IMR-90 (cell line): ENCODE data around the gene CALCOCO2. TPM values are rescaled to one million over a fixed set of nuclear protein-coding genes. Genes with fewer than 3 reads are reported as not detected.

Experiments
- ATAC-seq: fragments of 200-7000 bp; cut with Tn5 transposase; 2 replicates; pipeline ENCODE4 v1.9.1; 2020; ENCODE audit warnings: low read depth, mild to moderate bottlenecking, moderate library complexity
- BruUV-seq: library from RNA; stranded (reverse); fragments of 400-500 nt; replicated peaks from 2 replicates; lab custom pipeline; 2021; lab: Mats Ljungman, UMichigan
- CTCF ChIA-PET: fragments of 300-600 bp; formaldehyde crosslinking; extraction: SDS; loops from one replicate; lab custom pipeline; 2021; ENCODE audit warnings: antibody characterized with exemption; lab: Yijun Ruan, JAX
- POLR2A ChIA-PET: fragments of 300-600 bp; sonication (Branson Sonifier 250); formaldehyde crosslinking; loops from one replicate; lab custom pipeline; 2022; ENCODE audit warnings: antibody characterized with exemption; ENCODE audit not compliant: unreplicated experiment; lab: Charles Lee
- DNase-seq: peaks from one replicate; pipeline ENCODE4 v3.0.0; 2013
- H2AFZ ChIP-seq: replicated peaks from 2 replicates; pipeline ENCODE3; 2013; ENCODE audit warnings: low read length, mild to moderate bottlenecking; ENCODE audit not compliant: poor library complexity
- H2AK5ac ChIP-seq: 2 replicates; pipeline ENCODE4 v1.6.1; 2013; ENCODE audit warnings: low read depth, low read length, inconsistent platforms
- H2AK9ac ChIP-seq: replicated peaks from 2 replicates; pipeline ENCODE3; 2013; ENCODE audit warnings: mild to moderate bottlenecking, low read depth, low read length, moderate library complexity; ENCODE audit not compliant: poor library complexity
- H2BK120ac ChIP-seq: 2 replicates; pipeline ENCODE4 v1.6.1; 2013; ENCODE audit warnings: low read depth, low read length, inconsistent platforms
- H2BK15ac ChIP-seq: 3 replicates; pipeline ENCODE4 v1.6.1; 2013; ENCODE audit warnings: low read depth, low read length, inconsistent platforms
- H2BK20ac ChIP-seq: 2 replicates; pipeline ENCODE4 v1.6.1; 2013; ENCODE audit warnings: low read depth, mild to moderate bottlenecking, inconsistent platforms, low read length, moderate library complexity
- H2BK5ac ChIP-seq: 2 replicates; pipeline ENCODE4 v1.6.1; 2013; ENCODE audit warnings: mild to moderate bottlenecking, low read depth, low read length, inconsistent platforms; ENCODE audit not compliant: poor library complexity, severe bottlenecking
- H3K14ac ChIP-seq: replicated peaks from 2 replicates; pipeline ENCODE4 v1.6.1; 2013; ENCODE audit warnings: low read depth, low read length, inconsistent platforms
- H3K18ac ChIP-seq: 2 replicates; pipeline ENCODE4 v1.6.1; 2013; ENCODE audit warnings: low read depth, low read length, control low read depth
- H3K23ac ChIP-seq: 2 replicates; pipeline ENCODE4 v1.6.1; 2013; ENCODE audit warnings: low read depth, low read length, inconsistent platforms
- H3K27ac ChIP-seq: 2 replicates; pipeline ENCODE4 v1.5.1; 2013; ENCODE audit warnings: mild to moderate bottlenecking, control low read depth, low read length; ENCODE audit not compliant: insufficient read depth
- H3K27me3 ChIP-seq: 2 replicates; pipeline ENCODE4 v1.6.1; 2013; ENCODE audit warnings: low read length; ENCODE audit not compliant: control insufficient read depth, insufficient read depth
- H3K36me3 ChIP-seq: 2 replicates; pipeline ENCODE4 v1.6.1; 2013; ENCODE audit warnings: low read length, mixed read lengths; ENCODE audit not compliant: control insufficient read depth, insufficient read depth
- H3K4ac ChIP-seq: 2 replicates; pipeline ENCODE4 v1.6.1; 2013; ENCODE audit warnings: low read depth, low read length, inconsistent platforms
- H3K4me1 ChIP-seq: 2 replicates; pipeline ENCODE4 v1.6.1; 2013; ENCODE audit warnings: low read length, mixed read lengths; ENCODE audit not compliant: control insufficient read depth, insufficient read depth
- H3K4me2 ChIP-seq: 2 replicates; pipeline ENCODE4 v1.6.1; 2013; ENCODE audit warnings: low read depth, mild to moderate bottlenecking, control low read depth, low read length, moderate library complexity
- H3K4me3 ChIP-seq: 2 replicates; pipeline ENCODE4 v1.5.1; 2013; ENCODE audit warnings: low read depth, mild to moderate bottlenecking, control low read depth, low read length, moderate library complexity; ENCODE audit not compliant: insufficient read depth
- H3K56ac ChIP-seq: 2 replicates; pipeline ENCODE4 v1.6.1; 2013; ENCODE audit warnings: low read length, inconsistent platforms; ENCODE audit not compliant: insufficient read depth; ENCODE audit errors: extremely low read depth
- H3K79me1 ChIP-seq, 2 experiments: 2 replicates each; pipeline ENCODE4 v1.6.1; 2013; ENCODE audit warnings: low read length in 2 of 2, inconsistent platforms in 1 of 2, low read depth in 1 of 2
- H3K9ac ChIP-seq: 2 replicates; pipeline ENCODE4 v1.6.1; 2013; ENCODE audit warnings: low read depth, low read length, control low read depth
- H3K9me1 ChIP-seq: 2 replicates; pipeline ENCODE4 v1.6.1; 2013; ENCODE audit warnings: low read length, inconsistent platforms; ENCODE audit not compliant: insufficient read depth
- H3K9me3 ChIP-seq: 2 replicates; pipeline ENCODE4 v1.6.1; 2013; ENCODE audit warnings: low read length; ENCODE audit not compliant: control insufficient read depth, insufficient read depth
- H4K20me1 ChIP-seq: 2 replicates; pipeline ENCODE4 v1.6.1; 2013; ENCODE audit warnings: low read length, inconsistent platforms; ENCODE audit not compliant: insufficient read depth
- H4K5ac ChIP-seq: 2 replicates; pipeline ENCODE4 v1.6.1; 2013; ENCODE audit warnings: mild to moderate bottlenecking, low read depth, low read length, control low read depth
- H4K8ac ChIP-seq, 2 experiments: 2 replicates each; pipeline ENCODE4 v1.6.1; 2013; ENCODE audit warnings: low read depth in 2 of 2, low read length in 2 of 2, control low read depth in 1 of 2, inconsistent platforms in 1 of 2
- H4K91ac ChIP-seq: 2 replicates; pipeline ENCODE4 v1.6.1; 2013; ENCODE audit warnings: low read depth, low read length, inconsistent platforms; ENCODE audit not compliant: insufficient read depth
- BHLHE40 ChIP-seq: fragments of 150-350 bp; IDR thresholded peaks from 2 replicates; pipeline ENCODE4 v1.6.1; 2016; ENCODE audit warnings: mild to moderate bottlenecking, low read depth, low read length
- CHD1 ChIP-seq: IDR thresholded peaks from 2 replicates; pipeline ENCODE4 v1.6.1; 2012; ENCODE audit warnings: low read depth, low read length, improper control_type of control experiment
- FOS ChIP-seq: fragments of 150-350 bp; IDR thresholded peaks from 2 replicates; pipeline ENCODE4 v1.6.1; 2016; ENCODE audit warnings: low read depth, low read length
- MAFK ChIP-seq: IDR thresholded peaks from 2 replicates; pipeline ENCODE4 v1.6.1; 2012; ENCODE audit warnings: low read depth, low read length, improper control_type of control experiment
- MAZ ChIP-seq: IDR thresholded peaks from 2 replicates; pipeline ENCODE4 v1.6.1; 2012; ENCODE audit warnings: low read depth, mild to moderate bottlenecking, low read length, improper control_type of control experiment, moderate library complexity, borderline replicate concordance
- MXI1 ChIP-seq: IDR thresholded peaks from 2 replicates; pipeline ENCODE4 v1.6.1; 2012; ENCODE audit warnings: low read depth, mild to moderate bottlenecking, low read length, moderate library complexity, borderline replicate concordance
- NFE2L2 ChIP-seq: fragments of 150-350 bp; IDR thresholded peaks from 2 replicates; pipeline ENCODE4 v1.6.1; 2016; ENCODE audit warnings: low read depth, mild to moderate bottlenecking, low read length
- POLR2A ChIP-seq: IDR thresholded peaks from 2 replicates; pipeline ENCODE4 v1.6.1; 2012; ENCODE audit warnings: mild to moderate bottlenecking, low read depth, low read length
- RAD21 ChIP-seq: IDR thresholded peaks from 2 replicates; pipeline ENCODE4 v1.6.1; 2012; ENCODE audit warnings: low read length, improper control_type of control experiment
- RCOR1 ChIP-seq: IDR thresholded peaks from 2 replicates; pipeline ENCODE4 v1.6.1; 2012; ENCODE audit warnings: mild to moderate bottlenecking, low read length, improper control_type of control experiment; ENCODE audit not compliant: insufficient replicate concordance
- RFX5 ChIP-seq: IDR thresholded peaks from 2 replicates; pipeline ENCODE4 v1.8.0; 2012; ENCODE audit warnings: low read depth, mild to moderate bottlenecking, low read length, moderate library complexity
- SMC3 ChIP-seq: fragments of 150-350 bp; IDR thresholded peaks from 2 replicates; pipeline ENCODE4 v1.6.1; 2016; ENCODE audit warnings: low read depth, mild to moderate bottlenecking, antibody characterized with exemption, low read length, moderate library complexity
- WGBS, 2 experiments: methylation state at CpG; one replicate each; pipeline versions ENCODE4 v1.1.5 to v1.1.7; 2013; ENCODE audit warnings: missing lambda C conversion rate in 2 of 2; ENCODE audit not compliant: insufficient read length in 1 of 2; ENCODE audit errors: extremely low coverage in 2 of 2; 5-methylcytosine and 5-hydroxymethylcytosine counted together
- dilution Hi-C: fragments of 300-500 bp; cut with HindIII; formaldehyde crosslinking; loops from one replicate; pipeline ENCODE4 v1.14.3; 2018; ENCODE audit warnings: low sequenced_read_pairs; ENCODE audit not compliant: unreplicated experiment
- in situ Hi-C: fragments of 300-500 bp; cut with MboI; formaldehyde crosslinking; loops from 3 replicates; pipeline ENCODE4 v1.14.3; 2019; ENCODE audit warnings: low sequenced_read_pairs, inconsistent platforms, mixed read lengths
- intact Hi-C: fragments of 100-400 bp; cut with micrococcal nuclease; formaldehyde crosslinking; loops from 2 replicates; pipeline ENCODE4 v1.10.0; 2022
- polyA plus RNA-seq, 3 experiments: library from polyadenylated mRNA; depleted of rRNA; stranded (reverse); fragments of >200 nt; gene quantifications; 2 replicates each; pipeline ENCODE4 v1.2.3, GENCODE V29; 2012; ENCODE audit warnings: low replicate concordance in 1 of 3
- total RNA-seq: library from RNA; depleted of rRNA; stranded (reverse); fragments of >200 nt; gene quantifications from 2 replicates; pipeline ENCODE4 v1.2.3, GENCODE V29; 2012
- TF ChIP-seq, protein P1 (sequence below): conservative IDR thresholded peaks from 2 replicates; pipeline ENCODE4 v1.5.1; 2012; ENCODE audit warnings: mild to moderate bottlenecking, low read depth, low read length, improper control_type of control experiment
- TF ChIP-seq, protein P2 (sequence below): fragments of 150-350 bp; IDR thresholded peaks from 2 replicates; pipeline ENCODE4 v1.6.1; 2017; ENCODE audit warnings: mild to moderate bottlenecking, antibody characterized with exemption, low read length, low read depth
- TF ChIP-seq, protein P3 (sequence below): fragments of 150-350 bp; IDR thresholded peaks from 2 replicates; pipeline ENCODE4 v1.6.1; 2016; ENCODE audit warnings: low read depth, mild to moderate bottlenecking, low read length, moderate library complexity, borderline replicate concordance

CALCOCO2 gene
- total and polyA plus RNA-seq, 2 of the 4 experiments (the other 2 are of a cell fraction) = 35.9 to 53.4 TPM

DNA sequence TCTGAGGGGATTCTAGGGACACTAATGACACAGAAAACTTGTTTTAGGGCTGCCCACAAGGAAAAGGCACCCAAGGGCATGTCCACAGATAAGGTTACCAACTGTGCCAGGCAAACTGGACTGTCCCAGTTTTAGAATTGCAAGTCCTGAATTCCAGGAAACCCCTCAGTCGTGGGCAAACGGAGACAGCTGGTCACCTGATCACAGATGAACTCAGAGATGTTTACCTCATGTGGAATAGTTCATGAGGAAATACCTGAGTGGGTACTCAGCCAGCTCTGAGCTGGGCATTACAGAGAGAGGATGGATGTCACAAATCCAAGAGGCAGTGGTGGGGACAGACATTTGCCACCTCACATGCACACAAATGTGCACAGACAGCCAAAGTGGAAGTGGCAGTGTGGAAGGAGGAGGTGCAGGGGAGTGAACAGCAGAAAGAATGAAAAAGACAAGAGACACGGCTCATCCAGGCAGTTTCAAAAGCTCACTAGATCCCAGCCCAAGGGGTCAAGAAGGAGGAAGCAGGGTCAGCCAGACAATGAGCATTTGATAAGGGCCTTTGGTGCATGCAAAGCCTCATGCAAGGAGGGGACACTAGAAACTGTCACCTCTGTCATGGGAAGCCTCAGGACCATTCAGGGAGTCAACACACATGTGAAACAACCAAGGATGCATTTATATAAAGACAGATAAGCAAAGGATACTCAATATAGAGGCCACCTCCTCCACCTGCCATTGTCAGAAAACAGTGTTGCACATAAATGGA is 38.6 kb upstream of the CALCOCO2 start:
- Histone ChIP-seq H2BK20ac (no peak overlapping the region), H2AK5ac (no peak overlapping the region), H3K23ac (no peak overlapping the region), H3K9me3 (no peaks in the 10 kb centered on the region), H2BK120ac (no peak overlapping the region), H3K4me3 (no peak overlapping the region), H4K8ac (no peak overlapping the region), H2AK9ac (no peak overlapping the region), H3K79me1 (no peaks in the 10 kb centered on the region), H3K18ac (no peak overlapping the region), H3K27me3 (peaks cover 27% of the 10 kb centered on the region), H3K4ac (no peak overlapping the region), H3K56ac (no peak overlapping the region), H2AFZ (no peak overlapping the region), H3K14ac (no peak overlapping the region), H3K27ac (no peak overlapping the region), H2BK5ac (no peak overlapping the region), H2BK15ac (no peak overlapping the region), H4K91ac (no peak overlapping the region), H4K5ac (no peak overlapping the region), H3K4me2 (no peak overlapping the region), H3K9ac (no peak overlapping the region), H3K9me1 (peaks cover 15% of the 10 kb centered on the region), H4K20me1 (no peaks in the 10 kb centered on the region), H3K4me1 (peaks cover 14% of the 10 kb centered on the region), H3K36me3 (no peaks in the 10 kb centered on the region)
- POLR2A ChIA-PET = no interaction called here
- intact Hi-C loops = no loop called here
- in situ Hi-C loops = loop anchor here (5.0 kb wide), 1 partner anchor 125 kb away; no protein-coding TSS in a partner anchor
- no peak for DNase-seq
- no TSS peak for BruUV-seq
- CTCF ChIA-PET = interaction anchor here (1.5 to 2.0 kb wide), 3 partner anchors 66 to 114 kb away, joined by 3 to 14 read pairs (median 8); no protein-coding TSS in a partner anchor
- dilution Hi-C loops = no loop called here
- no peak for ATAC-seq
- 55% methylated on average over 2 of the region's 3 CpGs; no CpG with 5 or more reads in 1 of the 2 experiments for whole genome bisulfite sequencing, 2 experiments
- no peak for TF ChIP-seq BHLHE40
- TF ChIP-seq, protein P1, sequence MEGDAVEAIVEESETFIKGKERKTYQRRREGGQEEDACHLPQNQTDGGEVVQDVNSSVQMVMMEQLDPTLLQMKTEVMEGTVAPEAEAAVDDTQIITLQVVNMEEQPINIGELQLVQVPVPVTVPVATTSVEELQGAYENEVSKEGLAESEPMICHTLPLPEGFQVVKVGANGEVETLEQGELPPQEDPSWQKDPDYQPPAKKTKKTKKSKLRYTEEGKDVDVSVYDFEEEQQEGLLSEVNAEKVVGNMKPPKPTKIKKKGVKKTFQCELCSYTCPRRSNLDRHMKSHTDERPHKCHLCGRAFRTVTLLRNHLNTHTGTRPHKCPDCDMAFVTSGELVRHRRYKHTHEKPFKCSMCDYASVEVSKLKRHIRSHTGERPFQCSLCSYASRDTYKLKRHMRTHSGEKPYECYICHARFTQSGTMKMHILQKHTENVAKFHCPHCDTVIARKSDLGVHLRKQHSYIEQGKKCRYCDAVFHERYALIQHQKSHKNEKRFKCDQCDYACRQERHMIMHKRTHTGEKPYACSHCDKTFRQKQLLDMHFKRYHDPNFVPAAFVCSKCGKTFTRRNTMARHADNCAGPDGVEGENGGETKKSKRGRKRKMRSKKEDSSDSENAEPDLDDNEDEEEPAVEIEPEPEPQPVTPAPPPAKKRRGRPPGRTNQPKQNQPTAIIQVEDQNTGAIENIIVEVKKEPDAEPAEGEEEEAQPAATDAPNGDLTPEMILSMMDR = no peak
- no peak for TF ChIP-seq FOS
- no peak for TF ChIP-seq MAZ
- TF ChIP-seq RCOR1 = no peak
- TF ChIP-seq POLR2A = no peak
- TF ChIP-seq MXI1 = no peak
- TF ChIP-seq NFE2L2 = no peak
- TF ChIP-seq CHD1 = no peak
- no peak for TF ChIP-seq MAFK
- no peak for TF ChIP-seq RFX5
- TF ChIP-seq, protein P2, sequence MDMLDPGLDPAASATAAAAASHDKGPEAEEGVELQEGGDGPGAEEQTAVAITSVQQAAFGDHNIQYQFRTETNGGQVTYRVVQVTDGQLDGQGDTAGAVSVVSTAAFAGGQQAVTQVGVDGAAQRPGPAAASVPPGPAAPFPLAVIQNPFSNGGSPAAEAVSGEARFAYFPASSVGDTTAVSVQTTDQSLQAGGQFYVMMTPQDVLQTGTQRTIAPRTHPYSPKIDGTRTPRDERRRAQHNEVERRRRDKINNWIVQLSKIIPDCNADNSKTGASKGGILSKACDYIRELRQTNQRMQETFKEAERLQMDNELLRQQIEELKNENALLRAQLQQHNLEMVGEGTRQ = no peak
- no peak for TF ChIP-seq SMC3
- TF ChIP-seq, protein P3, sequence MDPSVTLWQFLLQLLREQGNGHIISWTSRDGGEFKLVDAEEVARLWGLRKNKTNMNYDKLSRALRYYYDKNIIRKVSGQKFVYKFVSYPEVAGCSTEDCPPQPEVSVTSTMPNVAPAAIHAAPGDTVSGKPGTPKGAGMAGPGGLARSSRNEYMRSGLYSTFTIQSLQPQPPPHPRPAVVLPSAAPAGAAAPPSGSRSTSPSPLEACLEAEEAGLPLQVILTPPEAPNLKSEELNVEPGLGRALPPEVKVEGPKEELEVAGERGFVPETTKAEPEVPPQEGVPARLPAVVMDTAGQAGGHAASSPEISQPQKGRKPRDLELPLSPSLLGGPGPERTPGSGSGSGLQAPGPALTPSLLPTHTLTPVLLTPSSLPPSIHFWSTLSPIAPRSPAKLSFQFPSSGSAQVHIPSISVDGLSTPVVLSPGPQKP = no peak
- no peak for TF ChIP-seq RAD21
